GM10248 (cell line): ENCODE measurements around the gene SC5D.

Experiments
- CTCF ChIA-PET: fragments of 300-600 bp; sonication (Branson Sonifier 250); formaldehyde crosslinking; extraction: SDS; loops from one replicate; lab custom pipeline; 2021; ENCODE audit warnings: antibody characterized with exemption; lab: Yijun Ruan, JAX
- POLR2A ChIA-PET: fragments of 350-650 bp; sonication (Branson Sonifier 250); formaldehyde crosslinking; extraction: SDS; loops from one replicate; lab custom pipeline; 2020; ENCODE audit warnings: antibody characterized with exemption; lab: Yijun Ruan, JAX
- DNase-seq: peaks from one replicate; pipeline ENCODE4 v3.0.0; 2012; ENCODE audit errors: extremely low spot score
- TF ChIP-seq, protein P1 (sequence below): IDR thresholded peaks from 2 replicates; pipeline ENCODE4 v1.5.1; 2012; ENCODE audit warnings: mild to moderate bottlenecking, low read depth; ENCODE audit errors: extremely low read depth, missing control alignments, control extremely low read depth

Gene SC5D

DNA sequence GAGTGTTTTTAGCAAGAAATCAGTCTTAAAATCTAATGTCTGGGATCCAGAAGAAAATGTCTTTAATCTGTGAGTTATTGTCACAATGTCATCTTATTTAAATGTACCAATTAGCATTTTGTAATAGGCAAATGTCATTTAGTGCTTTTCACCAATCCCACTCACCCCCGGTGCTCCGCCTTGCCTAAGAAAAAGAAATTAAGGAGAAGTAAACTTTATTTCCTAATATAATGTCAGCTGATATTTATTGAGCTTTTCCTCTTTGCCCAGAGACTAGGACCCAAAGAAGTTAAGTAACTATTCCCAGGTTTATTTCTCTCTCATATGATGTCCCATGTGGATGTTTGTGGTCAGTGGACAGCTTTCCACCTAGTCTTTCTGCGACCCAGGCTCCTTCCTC, 16.2 kb downstream of the SC5D start:
- CTCF ChIA-PET: interaction anchor here (1.2 to 2.9 kb wide), 2 partner anchors 10 to 15 kb away, joined by 3 to 12 read pairs; no protein-coding TSS in a partner anchor
- POLR2A ChIA-PET: no interaction called here
- TF ChIP-seq, protein P1, sequence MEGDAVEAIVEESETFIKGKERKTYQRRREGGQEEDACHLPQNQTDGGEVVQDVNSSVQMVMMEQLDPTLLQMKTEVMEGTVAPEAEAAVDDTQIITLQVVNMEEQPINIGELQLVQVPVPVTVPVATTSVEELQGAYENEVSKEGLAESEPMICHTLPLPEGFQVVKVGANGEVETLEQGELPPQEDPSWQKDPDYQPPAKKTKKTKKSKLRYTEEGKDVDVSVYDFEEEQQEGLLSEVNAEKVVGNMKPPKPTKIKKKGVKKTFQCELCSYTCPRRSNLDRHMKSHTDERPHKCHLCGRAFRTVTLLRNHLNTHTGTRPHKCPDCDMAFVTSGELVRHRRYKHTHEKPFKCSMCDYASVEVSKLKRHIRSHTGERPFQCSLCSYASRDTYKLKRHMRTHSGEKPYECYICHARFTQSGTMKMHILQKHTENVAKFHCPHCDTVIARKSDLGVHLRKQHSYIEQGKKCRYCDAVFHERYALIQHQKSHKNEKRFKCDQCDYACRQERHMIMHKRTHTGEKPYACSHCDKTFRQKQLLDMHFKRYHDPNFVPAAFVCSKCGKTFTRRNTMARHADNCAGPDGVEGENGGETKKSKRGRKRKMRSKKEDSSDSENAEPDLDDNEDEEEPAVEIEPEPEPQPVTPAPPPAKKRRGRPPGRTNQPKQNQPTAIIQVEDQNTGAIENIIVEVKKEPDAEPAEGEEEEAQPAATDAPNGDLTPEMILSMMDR: no peak
- no peak for DNase-seq

GRCh38 chr11:121309688-121310087, 17.1 kb downstream of the SC5D start:
- POLR2A ChIA-PET: no interaction called here
- CTCF ChIA-PET: interaction anchor here (2.9 kb wide), 1 partner anchor 9 kb away, joined by 12 read pairs; no protein-coding TSS in a partner anchor
- DNase-seq: peak; percentile 60
- TF ChIP-seq, protein P1: no peak

- TF ChIP-seq, protein P1: no peak
- POLR2A ChIA-PET: no interaction called here
- DNase-seq: no peak
- CTCF ChIA-PET: interaction anchor here (1.0 kb wide), 1 partner anchor 9 kb away, joined by 3 read pairs; no protein-coding TSS in a partner anchor
Observed at GRCh38 chr11:121310908-121311307, 18.3 kb downstream of the SC5D start.

GRCh38 chr11:121311373-121311772, 18.8 kb downstream of the SC5D start:
- DNase-seq: no peak
- ChIA-PET CTCF (interaction anchor here (1.0 kb wide), 1 partner anchor 9 kb away, joined by 3 read pairs; no protein-coding TSS in a partner anchor), POLR2A (no interaction called here)
- TF ChIP-seq, protein P1: no peak

DNA sequence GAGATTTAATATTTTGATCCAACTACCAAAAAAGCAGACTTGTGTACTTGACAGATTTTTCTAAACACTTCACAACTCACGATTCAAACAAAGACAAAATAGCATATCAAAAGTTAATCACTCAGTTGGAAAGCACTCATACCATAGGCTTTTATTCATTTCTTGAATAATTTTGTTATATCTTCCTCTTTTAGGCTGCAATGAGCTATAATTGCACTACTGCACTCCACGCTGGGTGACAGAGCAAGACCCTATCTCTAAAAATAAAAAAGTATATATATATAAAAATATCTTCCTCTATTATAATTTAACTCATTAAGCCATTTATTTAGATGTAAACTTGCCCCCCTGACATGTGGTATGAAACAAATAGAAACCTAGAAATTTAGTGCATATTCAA, 19.9 kb downstream of the SC5D start:
- DNase-seq: no peak
- ChIA-PET POLR2A (no interaction called here), CTCF (interaction anchor here (0.9 kb wide), 1 partner anchor 25 kb away, joined by 3 read pairs; no protein-coding TSS in a partner anchor)
- TF ChIP-seq, protein P1: no peak

DNA sequence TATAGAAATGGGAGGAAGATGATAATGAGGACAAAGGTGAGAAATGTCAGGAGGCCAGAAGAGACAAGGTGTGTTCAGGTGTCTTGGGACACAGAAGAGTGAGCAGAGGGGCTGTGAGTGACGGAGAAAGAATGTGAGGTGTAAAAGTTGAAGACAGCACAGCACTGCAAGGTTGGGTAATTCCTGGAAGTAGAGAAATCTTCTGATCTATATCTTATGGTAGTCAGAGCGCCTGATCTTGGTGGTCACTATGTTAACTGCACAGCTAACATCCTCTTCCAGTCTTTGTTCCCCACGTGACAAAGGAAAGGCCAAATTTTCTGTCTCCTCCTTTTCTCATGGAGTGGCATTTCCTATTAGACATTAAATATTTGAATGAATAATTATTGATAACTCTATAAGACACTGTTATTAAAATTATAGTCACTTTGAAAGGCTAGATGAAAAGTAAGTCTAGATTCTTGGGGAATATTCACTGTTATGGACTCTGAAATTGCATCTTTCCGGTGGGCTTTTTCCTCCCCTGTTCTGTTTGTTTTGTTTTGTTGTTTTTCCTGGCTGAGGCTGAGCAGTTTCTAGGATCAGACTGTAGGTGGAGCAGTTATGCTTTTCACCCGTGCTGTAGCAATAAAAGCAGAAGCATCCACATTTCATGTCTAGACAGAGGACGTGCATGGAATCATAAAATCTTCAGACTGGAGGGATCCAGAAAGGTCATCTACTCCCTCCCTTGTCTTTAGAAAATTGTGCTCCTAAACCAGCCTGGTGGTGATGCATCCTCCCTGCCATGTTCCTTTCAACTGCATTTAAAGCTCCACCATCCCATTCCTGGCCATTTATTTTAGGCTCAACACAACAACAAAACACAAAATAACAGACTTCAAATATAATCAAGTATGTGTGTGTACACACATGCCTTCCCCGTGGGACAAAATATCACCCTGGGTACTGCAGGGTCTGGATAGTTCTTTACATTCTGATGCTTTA, 26.6 kb downstream of the SC5D start:
- CTCF ChIA-PET: interaction anchor here (0.6 to 6.7 kb wide), 20 partner anchors 8 to 336 kb away, joined by 3 to 46 read pairs (median 3); no protein-coding TSS in a partner anchor
- POLR2A ChIA-PET: no interaction called here
- DNase-seq: no peak
- TF ChIP-seq, protein P1: peak; percentile 84
